Femur (tissue), 1 donor: Measurements from ENCODE around the gene PASK.

Experiments
- DNase-seq: peaks from one replicate; pipeline ENCODE4 v3.0.0-alpha.2; 2017

Gene PASK

DNA sequence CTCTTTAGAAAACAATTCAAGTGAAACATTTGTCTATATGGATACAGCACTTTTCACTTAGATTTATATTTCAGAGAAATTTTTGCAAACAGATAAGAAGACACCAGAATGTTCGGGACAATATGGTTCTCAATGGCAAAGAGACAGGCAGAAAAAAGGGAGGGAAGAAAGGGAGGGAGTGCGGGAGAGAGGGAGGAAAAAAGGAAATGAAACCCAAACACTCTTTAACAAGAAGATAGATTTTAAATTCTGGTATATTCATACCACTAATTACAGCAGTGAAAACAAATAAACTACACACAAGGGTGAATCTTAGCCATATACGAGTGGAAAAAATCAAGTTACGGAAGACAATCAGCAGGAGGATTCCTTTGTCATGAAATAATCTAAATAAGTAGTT, 3.0 kb downstream of the PASK start:
- no peak for DNase-seq

- DNase-seq = no peak
Measured at GRCh38 chr2:241142593-241142992, 6.7 kb downstream of the PASK start.

DNA sequence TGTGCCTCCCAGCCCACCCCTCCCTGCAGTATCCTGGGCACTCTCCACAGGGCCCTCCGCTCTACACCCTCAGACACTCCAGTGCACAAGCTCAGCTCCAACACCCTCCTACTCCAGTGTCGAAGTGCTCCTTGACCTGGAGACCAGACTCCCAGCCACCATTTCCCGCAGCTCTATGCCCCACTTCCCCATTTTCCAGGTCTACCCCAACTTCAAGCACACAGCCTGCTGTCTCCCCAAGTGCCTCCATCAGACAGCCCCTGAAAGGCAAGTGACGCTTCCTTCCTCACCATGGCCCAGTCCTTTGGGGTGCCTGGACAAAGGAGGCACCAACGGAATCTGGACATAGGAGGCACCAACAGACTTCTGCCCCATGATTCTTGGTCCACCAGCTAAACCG, 7.2 kb downstream of the PASK start:
- no peak for DNase-seq

- DNase-seq = no peak
Measured at GRCh38 chr2:241141214-241141770, 8.0 kb downstream of the PASK start.

DNA sequence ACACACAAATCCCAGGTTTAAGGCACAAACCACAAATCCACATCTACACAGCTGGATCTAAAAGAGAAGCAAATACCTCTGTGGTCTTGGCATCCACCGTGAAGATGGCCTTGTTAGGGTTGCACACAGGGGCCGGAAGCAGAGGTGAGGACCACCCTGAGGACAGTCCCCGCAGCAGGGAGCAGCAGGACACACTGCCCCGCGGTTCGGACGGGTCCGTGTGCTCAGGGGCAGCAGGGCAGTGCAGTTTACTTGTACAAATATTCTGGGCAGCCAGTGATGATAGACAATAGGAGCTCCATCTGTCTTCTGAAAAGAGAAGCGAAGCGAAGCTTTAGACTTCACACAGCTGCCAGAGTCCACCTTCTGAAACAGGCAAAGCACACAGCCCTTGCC, 8.8 kb downstream of the PASK start:
- no peak for DNase-seq

GRCh38 chr2:241139531-241140444, 9.5 kb downstream of the PASK start:
- DNase-seq = no peak

DNA sequence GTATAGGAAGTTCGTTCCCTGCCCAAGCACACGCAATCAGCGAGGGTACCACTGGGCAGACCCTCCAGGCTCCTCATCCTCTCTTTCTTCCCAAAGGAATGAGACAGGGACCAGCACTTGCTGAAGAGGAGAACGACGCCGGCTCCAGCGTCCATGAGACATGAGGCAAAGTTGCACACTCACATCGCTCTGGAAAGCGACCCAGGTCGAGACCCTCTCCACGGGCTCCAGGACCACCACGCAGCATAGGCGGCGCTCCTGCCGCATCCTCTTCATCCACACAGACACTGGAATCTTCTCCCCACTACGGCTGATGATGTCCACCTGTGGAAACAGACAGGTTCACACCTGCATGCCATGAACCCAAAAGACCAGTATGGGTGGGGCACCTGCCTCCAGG, 10.8 kb downstream of the PASK start:
- DNase-seq = no peak

- DNase-seq = no peak
Measured at GRCh38 chr2:241137276-241138190, 11.7 kb downstream of the PASK start.

GRCh38 chr2:241136661-241137260, 12.5 kb downstream of the PASK start:
- no peak for DNase-seq

- DNase-seq = no peak
Measured at GRCh38 chr2:241136191-241136590, 13.1 kb downstream of the PASK start.

DNA sequence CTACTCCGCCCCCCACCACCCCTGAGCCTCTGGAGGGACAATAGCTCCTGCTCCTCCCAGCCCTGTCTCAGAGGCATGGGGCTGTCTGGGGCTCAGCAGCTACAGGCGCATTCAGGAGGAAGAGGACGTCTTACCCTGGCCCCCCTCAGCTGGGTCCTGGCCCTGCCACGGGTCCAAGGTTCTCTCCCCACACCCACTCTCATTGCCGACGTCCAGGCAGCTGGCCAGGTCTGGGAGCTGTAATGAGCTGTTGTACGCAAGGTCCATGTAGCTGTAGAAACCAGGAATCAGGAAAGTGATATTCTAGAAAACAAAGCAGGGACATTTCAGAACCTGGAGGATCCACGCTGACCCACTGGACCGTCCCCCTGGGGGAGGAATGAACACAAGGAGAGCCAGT, 13.5 kb downstream of the PASK start:
- DNase-seq = peak; percentile 34

DNA sequence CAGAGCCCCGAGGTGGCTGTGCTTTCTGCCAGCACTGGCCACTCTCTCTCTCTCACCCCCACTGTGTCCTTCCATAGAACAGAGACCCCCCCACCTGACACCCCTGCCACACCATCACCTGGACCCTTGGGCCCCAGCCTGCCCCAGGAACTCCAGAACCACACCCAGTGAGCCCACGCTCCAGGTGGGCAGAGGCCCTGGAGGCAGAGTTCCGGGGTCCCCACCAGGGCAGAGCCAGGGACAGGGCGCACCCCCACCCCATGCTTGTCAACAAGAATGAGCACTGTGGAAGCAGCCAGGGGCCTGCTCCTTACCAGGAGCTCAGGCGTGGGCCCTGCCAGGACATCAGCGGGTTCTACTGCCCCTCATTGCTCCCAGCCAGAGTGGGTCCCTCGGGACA, 14.6 kb downstream of the PASK start:
- no peak for DNase-seq

DNA sequence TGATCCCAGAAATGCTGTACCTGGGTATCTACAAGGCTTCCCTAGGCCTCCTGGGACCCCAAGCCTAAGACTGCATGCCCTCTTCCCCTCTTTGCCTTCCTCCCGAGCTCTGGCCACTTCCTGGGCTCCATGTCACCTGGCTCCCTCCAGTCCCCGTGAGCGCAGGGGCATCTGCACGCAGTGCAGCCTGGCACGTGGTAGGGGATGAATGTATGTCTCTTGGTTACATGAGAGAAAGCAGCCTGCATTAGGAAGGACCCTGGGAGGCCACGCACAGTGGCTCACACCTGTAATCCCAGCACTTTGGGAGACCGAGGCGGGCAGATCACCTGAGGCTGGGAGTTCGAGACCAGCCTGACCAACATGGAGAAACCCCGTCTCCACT, 15.8 kb downstream of the PASK start:
- no peak for DNase-seq

DNA sequence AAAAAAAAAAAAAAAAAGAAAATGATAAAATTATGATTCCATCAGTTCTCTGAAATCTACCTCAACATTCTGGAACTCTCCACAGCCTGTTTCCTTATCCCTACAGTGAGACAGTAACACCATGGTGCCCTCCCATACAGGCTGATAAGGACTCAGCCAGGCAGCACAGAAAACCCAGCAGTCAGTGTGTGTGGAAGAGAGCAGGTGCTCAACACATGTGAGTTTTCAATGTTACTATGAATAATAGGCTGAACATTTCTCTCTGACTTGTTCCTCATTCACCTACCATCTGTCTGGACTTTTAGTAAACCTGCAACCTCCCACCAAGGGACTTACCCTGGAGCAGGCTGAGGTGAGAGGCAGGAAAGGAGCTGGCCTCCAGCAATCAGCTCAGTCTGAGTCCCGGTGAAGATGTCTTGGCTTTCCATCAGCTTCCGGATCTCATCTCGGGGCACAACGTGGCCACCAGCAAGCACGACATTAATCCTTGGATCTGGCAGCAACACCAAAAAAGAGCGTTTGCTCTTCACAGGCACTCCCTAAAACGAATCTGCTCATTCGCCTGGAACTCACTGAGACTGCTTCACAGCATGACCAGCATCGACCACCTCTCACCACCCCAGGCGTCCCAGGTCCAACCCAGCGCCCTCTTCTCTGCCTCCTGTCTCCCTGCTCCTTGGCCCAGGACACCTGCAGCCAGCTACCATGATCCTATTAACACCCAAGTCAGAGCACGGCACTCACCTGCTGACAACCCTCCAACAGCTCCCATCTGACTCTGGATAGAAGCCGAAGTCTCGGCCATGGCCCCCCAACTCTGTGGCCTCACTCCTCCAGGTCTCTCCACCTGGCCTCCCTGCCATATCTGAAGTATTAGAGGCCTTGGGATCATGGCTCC, 16.5 kb downstream of the PASK start:
- DNase-seq = no peak

GRCh38 chr2:241131531-241131930, 17.7 kb downstream of the PASK start:
- DNase-seq = no peak

- no peak for DNase-seq
Measured at GRCh38 chr2:241130316-241130715, 19.0 kb downstream of the PASK start.

DNA sequence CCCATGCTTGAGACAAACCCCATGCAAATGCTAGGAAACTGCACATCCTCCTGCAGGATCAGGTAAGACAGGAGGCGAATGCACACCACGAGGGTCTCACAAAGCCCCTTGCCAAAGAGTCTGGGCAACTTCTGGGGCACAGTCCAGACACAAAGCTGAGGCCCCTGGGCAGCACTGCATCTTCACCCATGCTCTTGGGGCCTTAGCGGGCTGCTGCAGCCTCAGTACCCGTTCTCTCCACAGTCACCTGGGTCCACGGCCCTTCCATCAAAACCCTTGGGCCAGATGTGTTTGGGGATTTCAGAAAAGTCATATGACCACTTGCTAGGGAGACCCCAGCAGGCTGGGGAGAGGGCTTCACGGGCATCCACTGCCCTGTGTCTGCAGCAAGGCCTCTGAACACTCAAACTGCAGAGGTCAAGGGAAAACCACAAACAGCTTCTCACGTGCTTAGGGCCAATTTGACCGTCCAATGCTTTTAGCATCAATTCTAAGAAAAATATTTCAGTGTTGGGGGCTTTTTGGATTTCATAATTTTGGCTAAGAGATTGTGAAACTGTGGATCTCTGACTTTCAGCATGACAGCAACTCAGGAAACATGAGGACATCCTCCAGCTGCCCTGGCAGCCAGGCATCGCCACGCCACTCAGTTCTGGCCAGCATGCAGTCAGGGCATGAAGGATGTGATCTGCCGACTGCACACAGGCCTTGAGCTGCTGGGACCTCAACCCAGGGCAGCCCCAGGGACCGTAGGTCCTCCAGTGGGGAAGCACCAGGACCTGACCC, 20.0 kb downstream of the PASK start:
- no peak for DNase-seq

- DNase-seq = no peak
Measured at GRCh38 chr2:241128266-241128665, 21.0 kb downstream of the PASK start.

DNA sequence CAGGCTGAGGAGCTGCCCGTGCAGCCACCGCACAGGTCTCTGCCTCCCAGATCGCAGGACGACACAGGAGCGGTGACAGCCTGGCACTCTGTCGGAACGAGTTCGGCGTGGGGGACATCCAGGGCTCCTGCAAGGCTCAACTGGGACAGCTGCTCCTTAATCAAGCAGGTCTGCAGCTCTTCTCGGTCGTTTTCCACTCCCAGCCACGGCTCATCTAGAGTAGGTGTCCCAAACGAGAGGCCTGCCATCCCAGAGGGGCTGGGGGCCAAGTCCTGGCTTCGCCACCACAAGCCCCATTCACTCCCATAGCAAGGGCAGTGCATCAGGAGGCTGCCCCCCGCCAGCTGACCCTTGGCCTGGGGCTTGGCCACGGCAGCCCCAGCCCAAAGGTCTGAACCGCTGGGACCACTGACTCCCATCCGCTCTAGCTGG, 22.5 kb downstream of the PASK start:
- DNase-seq = no peak

- DNase-seq = no peak
Measured at GRCh38 chr2:241126201-241126611, 23.1 kb downstream of the PASK start.

- DNase-seq = no peak
Measured at GRCh38 chr2:241125626-241126025, 23.6 kb downstream of the PASK start.
